HG03442 (cell line): ENCODE data around the gene PACC1.
"Not testable (repeated sequence)": the region's sequence is repeated elsewhere in the genome, so short reads cannot be mapped to it uniquely, and the experiment has no call there.

Experiments
- ATAC-seq: cut with Tn5 transposase; IDR thresholded peaks from one replicate; pipeline ENCODE4 v1.9.1; 2021; ENCODE audit warnings: mild to moderate bottlenecking, moderate library complexity; ENCODE audit not compliant: unreplicated experiment

Gene PACC1

DNA sequence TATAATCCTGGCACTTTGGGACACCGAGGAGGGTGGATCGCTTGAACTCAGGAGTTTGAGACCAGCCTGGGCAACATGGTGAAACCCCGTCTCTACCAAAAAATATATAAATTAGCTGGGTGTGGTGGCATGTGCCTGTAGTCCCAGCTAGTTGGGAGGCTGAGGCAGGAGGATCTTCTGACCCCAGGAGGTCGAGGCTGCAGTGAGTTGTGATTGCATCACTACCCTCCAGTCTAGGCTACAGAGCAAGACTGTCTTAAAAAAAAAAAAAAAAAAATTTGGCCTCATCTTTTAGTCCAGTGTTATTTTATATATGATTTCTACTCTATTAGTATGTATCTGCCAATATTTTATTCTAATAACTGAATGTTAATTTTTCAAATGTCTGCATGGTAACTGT lies 69.8 kb downstream of the PACC1 start:
- ATAC-seq = no peak

DNA sequence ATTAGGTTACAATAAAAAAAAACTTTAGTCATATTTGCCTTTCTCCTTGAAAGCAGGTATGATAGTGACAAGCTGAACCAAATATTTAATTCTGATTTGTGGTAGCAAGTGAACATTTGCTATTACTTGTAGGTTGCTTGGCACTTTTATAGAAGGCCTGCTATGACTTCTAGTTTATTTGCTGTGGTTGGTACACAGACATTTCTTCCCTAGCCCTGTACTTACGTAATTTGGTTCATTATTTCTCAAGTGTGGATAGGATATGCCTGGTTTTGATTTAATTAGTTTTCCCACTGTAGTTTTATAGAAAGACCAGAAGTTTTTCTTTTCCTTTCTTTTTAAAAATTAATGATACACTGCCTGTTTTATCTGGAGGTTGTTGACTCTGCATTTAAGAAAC lies 73.6 kb downstream of the PACC1 start:
- ATAC-seq = no peak

DNA sequence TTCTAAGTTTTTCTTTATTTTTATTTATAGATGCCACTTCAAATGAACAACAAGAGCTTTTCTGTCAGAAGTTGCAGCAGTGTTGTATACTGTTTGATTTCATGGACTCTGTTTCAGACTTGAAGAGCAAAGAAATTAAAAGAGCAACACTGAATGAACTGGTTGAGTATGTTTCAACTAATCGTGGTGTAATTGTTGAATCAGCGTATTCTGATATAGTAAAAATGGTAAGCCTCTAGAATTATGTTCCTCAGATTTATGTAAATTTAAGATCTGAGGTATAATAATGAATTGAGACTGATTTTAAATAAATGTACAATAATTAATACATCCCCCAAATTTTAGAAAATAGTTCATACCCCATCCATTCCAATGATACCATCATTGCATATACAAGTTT lies 85.6 kb downstream of the PACC1 start:
- no peak for ATAC-seq

DNA sequence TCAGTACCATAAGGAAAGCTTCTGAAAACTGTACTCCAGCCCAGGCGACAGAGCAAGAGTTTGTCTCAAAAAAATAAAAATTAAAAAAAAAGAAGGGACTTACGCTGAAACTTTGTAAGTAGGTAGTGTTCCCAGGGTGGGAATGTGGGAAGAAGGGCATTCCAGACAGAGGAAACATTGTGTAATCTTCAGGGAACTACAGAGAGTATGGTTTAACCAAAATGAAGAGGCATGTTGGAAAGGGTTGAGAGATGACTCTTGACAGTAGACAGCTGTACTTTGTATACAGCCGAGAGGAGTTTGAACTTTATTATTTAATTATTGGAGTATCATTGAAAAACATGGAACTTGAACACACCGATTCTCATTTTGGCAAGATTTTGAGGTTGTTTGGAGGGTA lies 86.4 kb downstream of the PACC1 start:
- ATAC-seq = no peak

DNA sequence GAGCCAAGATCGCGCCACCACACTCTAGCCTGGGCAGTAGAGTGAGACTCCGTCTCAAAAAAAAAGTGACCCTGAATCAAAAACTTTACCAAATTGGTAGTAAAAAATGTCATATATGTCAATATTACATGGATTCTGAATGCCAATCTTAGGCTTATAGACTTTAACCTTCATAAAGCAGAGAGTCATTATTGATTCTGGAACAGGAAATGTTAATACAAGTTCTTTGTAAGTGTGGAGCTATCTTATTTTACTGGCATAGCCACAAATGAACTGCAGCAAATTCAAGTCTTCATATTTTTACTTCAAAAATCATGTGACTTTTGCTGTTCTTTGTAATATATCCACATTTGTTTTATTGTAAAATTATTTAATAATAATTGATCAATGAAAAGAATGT lies 88.1 kb downstream of the PACC1 start:
- ATAC-seq = no peak

DNA sequence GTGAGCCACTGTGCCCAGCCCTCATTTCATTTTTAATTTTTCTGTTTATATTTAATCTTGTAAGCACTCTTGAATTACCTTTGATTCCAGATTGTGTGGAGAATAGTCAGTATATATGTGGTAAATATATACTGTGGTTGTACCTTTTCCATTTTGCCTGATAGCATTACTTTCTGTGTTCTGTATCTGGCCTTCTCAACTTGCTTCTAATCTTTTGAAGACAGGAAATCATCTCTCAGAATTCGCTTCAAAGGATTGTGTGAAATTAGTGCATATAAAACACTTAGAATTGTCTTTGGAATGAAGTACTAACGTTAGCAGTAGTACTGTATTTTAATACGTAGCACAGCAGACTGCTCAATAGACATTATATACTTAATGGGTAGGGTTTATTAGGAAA lies 91.6 kb downstream of the PACC1 start:
- no peak for ATAC-seq

DNA sequence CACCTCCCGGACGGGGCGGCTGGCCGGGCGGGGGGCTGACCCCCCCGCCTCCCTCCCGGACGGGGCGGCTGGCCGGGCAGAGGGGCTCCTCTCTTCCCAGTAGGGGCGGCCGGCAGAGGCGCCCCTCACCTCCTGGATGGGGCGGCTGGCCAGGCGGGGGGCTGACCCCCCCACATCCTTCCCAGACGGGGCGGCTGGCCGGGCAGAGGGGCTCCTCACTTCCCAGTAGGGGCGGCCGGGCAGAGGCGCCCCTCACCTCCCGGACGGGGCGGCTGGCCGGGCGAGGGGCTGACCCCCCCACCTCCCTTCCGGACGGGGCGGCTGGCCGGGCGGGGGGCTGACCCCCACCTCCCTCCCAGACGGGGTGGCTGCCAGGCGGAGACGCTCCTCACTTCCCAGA lies 93.7 kb downstream of the PACC1 start:
- ATAC-seq = not testable (repeated sequence)

DNA sequence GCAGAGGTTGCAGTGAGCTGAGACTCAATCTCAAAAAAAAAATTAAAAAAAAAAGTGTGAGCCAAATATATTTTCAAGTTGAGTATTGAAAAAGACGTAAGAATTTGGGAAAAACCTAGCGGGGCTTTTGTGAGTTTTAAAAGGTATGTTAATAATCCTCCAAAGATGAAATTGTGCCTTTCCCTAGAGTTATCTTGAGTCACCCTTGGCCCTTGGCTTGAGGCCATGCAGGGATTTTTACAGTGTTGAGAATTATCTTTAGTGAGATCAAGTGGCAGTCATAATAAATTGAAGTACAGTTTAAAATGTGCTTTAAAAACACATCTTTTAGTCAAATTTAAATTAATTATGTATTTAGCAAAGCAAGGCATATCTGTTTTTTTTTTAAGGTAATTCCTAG lies 96.8 kb downstream of the PACC1 start:
- no peak for ATAC-seq

DNA sequence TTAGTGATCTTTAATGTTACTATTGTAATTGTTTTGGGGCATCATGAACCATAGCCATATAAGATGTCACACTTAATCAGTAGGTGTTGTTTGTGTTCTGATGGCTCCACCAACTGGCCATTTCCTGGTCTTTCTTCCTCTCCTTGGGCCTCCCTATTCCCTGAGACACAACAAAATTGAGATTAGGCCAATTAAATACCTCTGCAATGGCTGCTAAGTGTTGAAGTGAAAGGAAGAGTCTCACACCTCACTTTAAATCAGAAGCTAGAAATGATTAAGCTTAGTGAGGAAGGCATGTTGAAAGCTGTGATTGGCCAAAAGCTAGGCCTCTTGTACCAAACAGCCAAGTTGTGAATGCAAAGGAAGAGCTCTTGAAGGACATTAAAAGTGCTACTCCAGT lies 98.8 kb downstream of the PACC1 start:
- no peak for ATAC-seq

DNA sequence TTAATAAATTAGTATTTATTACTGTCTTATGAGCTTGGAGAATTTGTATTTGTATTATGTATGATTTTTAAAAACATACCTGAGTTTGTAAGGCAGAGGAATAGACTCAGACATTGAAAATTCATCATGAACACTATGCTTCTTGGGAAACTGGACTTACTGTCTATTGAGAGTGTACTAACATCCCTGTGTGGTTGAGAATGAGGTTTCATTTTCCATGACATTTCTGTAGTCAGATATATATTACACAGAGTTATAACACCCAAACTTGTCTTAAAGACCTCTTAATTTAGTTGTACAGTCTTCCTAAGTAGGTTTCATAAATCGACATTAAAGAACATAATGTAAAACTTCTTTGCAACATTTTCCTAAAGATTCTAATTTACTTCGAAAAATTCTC lies 99.5 kb downstream of the PACC1 start:
- no peak for ATAC-seq
